Nephron progenitor cell (in vitro differentiated cells): ENCODE results near the gene STH.

Experiments
- DNase-seq: peaks from one replicate; pipeline ENCODE4 v3.0.0; 2021
- H3K27ac Mint-ChIP-seq: 2 replicates; pipeline ENCODE4 v1.8.0; 2021; ENCODE audit warnings: mild to moderate bottlenecking, moderate library complexity, mixed read lengths
- H3K27me3 Mint-ChIP-seq: 2 replicates; pipeline ENCODE4 v1.8.0; 2021; ENCODE audit warnings: mild to moderate bottlenecking, low read depth, mixed read lengths; ENCODE audit not compliant: poor library complexity
- H3K36me3 Mint-ChIP-seq: 2 replicates; pipeline ENCODE4 v1.8.0; 2021; ENCODE audit warnings: low read depth, mixed read lengths
- H3K4me1 Mint-ChIP-seq: 2 replicates; pipeline ENCODE4 v1.8.0; 2021; ENCODE audit warnings: mixed read lengths
- H3K4me3 Mint-ChIP-seq: 2 replicates; pipeline ENCODE4 v1.8.0; 2021; ENCODE audit warnings: mild to moderate bottlenecking, moderate library complexity, mixed read lengths
- H3K9me3 Mint-ChIP-seq: 2 replicates; pipeline ENCODE4 v1.8.0; 2021; ENCODE audit warnings: mild to moderate bottlenecking, moderate library complexity, mixed read lengths
- CTCF ChIP-seq: fragments of 200-600 bp; sonication (generic); IDR thresholded peaks from 2 replicates; pipeline ENCODE4 v1.5.0; 2021; ENCODE audit warnings: antibody characterized with exemption

Gene STH

DNA sequence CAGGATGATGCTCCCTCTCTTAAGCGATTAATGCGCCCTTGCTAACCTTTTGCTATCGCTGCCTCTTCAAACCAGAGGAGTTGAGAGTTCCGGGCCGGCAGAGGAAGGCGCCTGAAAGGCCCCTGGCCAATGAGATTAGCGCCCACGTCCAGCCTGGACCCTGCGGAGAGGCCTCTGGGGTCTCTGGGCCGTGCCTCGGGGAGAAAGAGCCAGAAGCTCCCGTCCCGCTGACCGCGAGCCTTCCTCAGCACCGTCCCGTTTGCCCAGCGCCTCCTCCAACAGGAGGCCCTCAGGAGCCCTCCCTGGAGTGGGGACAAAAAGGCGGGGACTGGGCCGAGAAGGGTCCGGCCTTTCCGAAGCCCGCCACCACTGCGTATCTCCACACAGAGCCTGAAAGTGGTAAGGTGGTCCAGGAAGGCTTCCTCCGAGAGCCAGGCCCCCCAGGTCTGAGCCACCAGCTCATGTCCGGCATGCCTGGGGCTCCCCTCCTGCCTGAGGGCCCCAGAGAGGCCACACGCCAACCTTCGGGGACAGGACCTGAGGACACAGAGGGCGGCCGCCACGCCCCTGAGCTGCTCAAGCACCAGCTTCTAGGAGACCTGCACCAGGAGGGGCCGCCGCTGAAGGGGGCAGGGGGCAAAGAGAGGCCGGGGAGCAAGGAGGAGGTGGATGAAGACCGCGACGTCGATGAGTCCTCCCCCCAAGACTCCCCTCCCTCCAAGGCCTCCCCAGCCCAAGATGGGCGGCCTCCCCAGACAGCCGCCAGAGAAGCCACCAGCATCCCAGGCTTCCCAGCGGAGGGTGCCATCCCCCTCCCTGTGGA, 16.0 kb upstream of the STH start:
- Mint-ChIP-seq H3K9me3 (no peaks in the 10 kb centered on the region), H3K36me3 (no peaks in the 10 kb centered on the region), H3K4me1 (peaks cover 25% of the 10 kb centered on the region), H3K27me3 (peaks cover 2% of the 10 kb centered on the region), H3K27ac (no peak overlapping the region), H3K4me3 (no peak overlapping the region)
- no peak for DNase-seq
- TF ChIP-seq CTCF, result no peak

DNA sequence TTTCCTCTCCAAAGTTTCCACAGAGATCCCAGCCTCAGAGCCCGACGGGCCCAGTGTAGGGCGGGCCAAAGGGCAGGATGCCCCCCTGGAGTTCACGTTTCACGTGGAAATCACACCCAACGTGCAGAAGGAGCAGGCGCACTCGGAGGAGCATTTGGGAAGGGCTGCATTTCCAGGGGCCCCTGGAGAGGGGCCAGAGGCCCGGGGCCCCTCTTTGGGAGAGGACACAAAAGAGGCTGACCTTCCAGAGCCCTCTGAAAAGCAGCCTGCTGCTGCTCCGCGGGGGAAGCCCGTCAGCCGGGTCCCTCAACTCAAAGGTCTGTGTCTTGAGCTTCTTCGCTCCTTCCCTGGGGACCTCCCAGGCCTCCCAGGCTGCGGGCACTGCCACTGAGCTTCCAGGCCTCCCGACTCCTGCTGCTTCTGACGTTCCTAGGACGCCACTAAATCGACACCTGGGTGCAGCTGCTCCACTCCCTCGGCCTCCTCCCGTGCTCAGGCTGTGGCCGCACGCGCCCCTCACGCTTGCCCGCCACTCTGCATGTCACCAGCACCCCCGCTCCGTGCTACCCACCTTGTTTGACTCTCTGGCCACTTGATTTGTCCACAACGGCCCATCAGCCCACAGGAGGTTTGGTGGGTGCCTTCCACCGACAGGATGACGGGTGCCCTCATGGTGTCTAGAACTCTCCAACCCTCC, 15.3 kb upstream of the STH start:
- TF ChIP-seq CTCF, result no peak

GRCh38 chr17:45984368-45984767, 14.7 kb upstream of the STH start:
- no peak for TF ChIP-seq CTCF
- H3K27ac Mint-ChIP-seq, result no peak overlapping the region

More for the DNA sequence above, 15.3 kb upstream of the STH start:
- Mint-ChIP-seq H3K27ac (no peak overlapping the region), H3K27me3 (peaks cover 2% of the 10 kb centered on the region), H3K4me1 (peaks cover 21% of the 10 kb centered on the region), H3K4me3 (no peak overlapping the region), H3K36me3 (no peaks in the 10 kb centered on the region), H3K9me3 (peaks cover under 1% of the 10 kb centered on the region)
- DNase-seq, result no peak

GRCh38 chr17:45985447-45985846, 13.6 kb upstream of the STH start:
- Mint-ChIP-seq H3K36me3 (no peaks in the 10 kb centered on the region), H3K4me3 (no peak overlapping the region), H3K27me3 (peaks cover 2% of the 10 kb centered on the region), H3K4me1 (peaks cover 7% of the 10 kb centered on the region), H3K9me3 (peaks cover 10% of the 10 kb centered on the region), H3K27ac (no peak overlapping the region)
- no peak for TF ChIP-seq CTCF
- no peak for DNase-seq

More at GRCh38 chr17:45984368-45984767, 14.7 kb upstream of the STH start:
- Mint-ChIP-seq H3K9me3 (peaks cover 4% of the 10 kb centered on the region), H3K4me1 (peaks cover 17% of the 10 kb centered on the region), H3K36me3 (no peaks in the 10 kb centered on the region), H3K27me3 (peaks cover 2% of the 10 kb centered on the region), H3K4me3 (no peak overlapping the region)
- DNase-seq, result no peak

DNA sequence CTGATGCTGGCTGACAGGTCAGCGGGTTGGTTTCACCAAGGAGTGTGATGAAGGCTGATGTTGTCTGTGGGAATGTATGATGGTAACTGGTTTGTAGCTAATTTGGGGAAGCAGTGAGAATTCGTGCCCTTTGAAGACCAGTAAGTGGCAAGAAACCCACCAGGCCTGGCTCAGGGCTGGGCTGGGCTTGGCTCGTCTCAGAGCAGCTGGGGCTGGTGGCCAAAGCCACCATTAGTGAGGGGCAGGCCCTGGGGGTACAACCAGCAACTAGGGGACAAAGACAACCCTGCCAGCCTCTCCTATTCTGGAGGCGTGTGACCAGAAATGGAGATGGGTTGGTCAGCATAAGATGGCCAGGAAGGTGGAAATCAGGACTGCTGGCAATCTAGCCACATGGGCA, 13.0 kb upstream of the STH start:
- no peak for DNase-seq
- no peak overlapping the region for H3K27ac Mint-ChIP-seq
- H3K36me3 Mint-ChIP-seq, result no peaks in the 10 kb centered on the region
- peaks cover 6% of the 10 kb centered on the region for H3K4me1 Mint-ChIP-seq
- TF ChIP-seq CTCF, result no peak
- peaks cover 2% of the 10 kb centered on the region for H3K27me3 Mint-ChIP-seq
- H3K9me3 Mint-ChIP-seq, result peaks cover 10% of the 10 kb centered on the region
- H3K4me3 Mint-ChIP-seq, result no peak overlapping the region
